ENCODE data around the gene FRMPD4. TPM values are rescaled to one million over a fixed set of nuclear protein-coding genes. Genes with fewer than 3 reads are reported as not detected.

The FRMPD4 gene
- total RNA-seq, 1 donor from 2014 or later: 0.54 TPM

DNA sequence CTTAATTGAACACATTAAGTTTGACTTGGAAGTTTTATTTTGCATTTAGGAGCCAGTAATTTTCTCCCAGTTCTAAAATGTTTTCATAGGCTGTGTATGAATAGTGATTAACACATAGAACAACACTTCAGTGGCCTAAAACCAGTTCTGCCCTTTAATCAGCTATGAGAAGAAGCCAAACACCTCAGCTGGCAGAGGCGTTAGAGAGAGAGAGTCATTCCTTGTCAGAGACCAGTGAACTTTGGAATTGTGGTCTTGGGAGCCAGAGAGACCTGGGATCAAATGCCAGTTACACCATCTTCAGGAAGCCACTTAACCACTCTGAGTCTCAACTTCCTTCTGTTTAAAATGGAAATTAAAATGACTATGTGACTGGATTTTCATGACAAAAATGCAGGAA is 613.6 kb downstream of the FRMPD4 start:
- H3K4me1 ChIP-seq (ENCODE audit: insufficient read depth, low read length): no peaks in the 10 kb centered on the region
- no peak overlapping the region for H3K4me3 ChIP-seq (ENCODE audit: insufficient read depth, low read depth, low read length)
- no peaks in the 10 kb centered on the region for H3K27me3 Mint-ChIP-seq (ENCODE audit: low read depth, unreplicated experiment)
- FAIRE-seq (no peak), DNase-seq (ENCODE audit: low read depth) (no peak)
- no peaks in the 10 kb centered on the region for H4K20me1 ChIP-seq (ENCODE audit: insufficient read depth, low read length)
- H3K9ac ChIP-seq (ENCODE audit: low read length): no peak overlapping the region
- no peaks in the 10 kb centered on the region for H3K4me1 Mint-ChIP-seq (ENCODE audit: low read depth, unreplicated experiment)
- no peaks in the 10 kb centered on the region for H3K36me3 Mint-ChIP-seq (ENCODE audit: low read depth, unreplicated experiment)
- TF ChIP-seq EZH2 (IDR thresholded peaks at IDR 0.05; ENCODE audit: insufficient read depth, low read length): no peak
- TF ChIP-seq, protein P1, sequence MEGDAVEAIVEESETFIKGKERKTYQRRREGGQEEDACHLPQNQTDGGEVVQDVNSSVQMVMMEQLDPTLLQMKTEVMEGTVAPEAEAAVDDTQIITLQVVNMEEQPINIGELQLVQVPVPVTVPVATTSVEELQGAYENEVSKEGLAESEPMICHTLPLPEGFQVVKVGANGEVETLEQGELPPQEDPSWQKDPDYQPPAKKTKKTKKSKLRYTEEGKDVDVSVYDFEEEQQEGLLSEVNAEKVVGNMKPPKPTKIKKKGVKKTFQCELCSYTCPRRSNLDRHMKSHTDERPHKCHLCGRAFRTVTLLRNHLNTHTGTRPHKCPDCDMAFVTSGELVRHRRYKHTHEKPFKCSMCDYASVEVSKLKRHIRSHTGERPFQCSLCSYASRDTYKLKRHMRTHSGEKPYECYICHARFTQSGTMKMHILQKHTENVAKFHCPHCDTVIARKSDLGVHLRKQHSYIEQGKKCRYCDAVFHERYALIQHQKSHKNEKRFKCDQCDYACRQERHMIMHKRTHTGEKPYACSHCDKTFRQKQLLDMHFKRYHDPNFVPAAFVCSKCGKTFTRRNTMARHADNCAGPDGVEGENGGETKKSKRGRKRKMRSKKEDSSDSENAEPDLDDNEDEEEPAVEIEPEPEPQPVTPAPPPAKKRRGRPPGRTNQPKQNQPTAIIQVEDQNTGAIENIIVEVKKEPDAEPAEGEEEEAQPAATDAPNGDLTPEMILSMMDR (IDR thresholded peaks at IDR 0.05; ENCODE audit: insufficient read depth, low read depth, low read length): no peak
- no peak overlapping the region for H3K4me2 ChIP-seq (ENCODE audit: low read length)
- H3K79me2 ChIP-seq (ENCODE audit: insufficient read depth, low read length): no peaks in the 10 kb centered on the region
- no peak overlapping the region for H3K4me3 Mint-ChIP-seq (ENCODE audit: unreplicated experiment)
- no peaks in the 10 kb centered on the region for H3K9me3 Mint-ChIP-seq (ENCODE audit: unreplicated experiment)
- H3K9me3 ChIP-seq (ENCODE audit: insufficient read depth, low read depth, low read length): no peaks in the 10 kb centered on the region
- H3K27ac ChIP-seq (ENCODE audit: low read depth, low read length): no peak overlapping the region
- no peaks in the 10 kb centered on the region for H3K27me3 ChIP-seq (ENCODE audit: insufficient read depth, low read length)
- H3K27ac Mint-ChIP-seq (ENCODE audit: unreplicated experiment): no peak overlapping the region
- no peak overlapping the region for H2AFZ ChIP-seq (ENCODE audit: low read depth, low read length)
- H3K36me3 ChIP-seq (ENCODE audit: insufficient read depth, low read length): no peaks in the 10 kb centered on the region

DNA sequence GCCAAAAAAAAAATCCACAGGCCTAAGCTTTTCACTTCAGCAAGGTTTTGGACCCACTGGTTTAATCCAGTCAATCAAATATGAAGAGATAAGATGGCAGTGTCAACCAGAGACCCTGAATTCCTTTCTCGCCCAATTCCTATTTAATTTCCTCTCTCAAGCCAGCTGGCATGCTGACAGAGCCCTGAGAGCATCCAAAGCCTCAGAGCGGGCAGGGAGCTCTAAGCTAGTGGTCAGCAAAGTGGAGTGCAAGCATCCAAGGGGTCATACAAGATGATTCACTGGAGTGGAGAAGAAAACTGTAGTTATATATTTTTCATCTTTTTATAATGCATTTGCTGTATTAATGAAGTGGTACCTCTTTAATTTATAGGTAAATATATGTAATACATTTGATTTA is 615.1 kb downstream of the FRMPD4 start:
- Mint-ChIP-seq H3K27me3 (ENCODE audit: low read depth, unreplicated experiment) (no peaks in the 10 kb centered on the region), H3K4me3 (ENCODE audit: unreplicated experiment) (no peak overlapping the region), H3K4me1 (ENCODE audit: low read depth, unreplicated experiment) (peaks cover 1% of the 10 kb centered on the region), H3K36me3 (ENCODE audit: low read depth, unreplicated experiment) (no peaks in the 10 kb centered on the region), H3K9me3 (ENCODE audit: unreplicated experiment) (no peaks in the 10 kb centered on the region), H3K27ac (ENCODE audit: unreplicated experiment) (no peak overlapping the region)
- no peaks in the 10 kb centered on the region for H3K79me2 ChIP-seq (ENCODE audit: insufficient read depth, low read length)
- FAIRE-seq (no peak), DNase-seq (ENCODE audit: low read depth) (no peak)
- no peaks in the 10 kb centered on the region for H3K36me3 ChIP-seq (ENCODE audit: insufficient read depth, low read length)
- no peak overlapping the region for H3K4me3 ChIP-seq (ENCODE audit: insufficient read depth, low read depth, low read length)
- no peaks in the 10 kb centered on the region for H3K4me1 ChIP-seq (ENCODE audit: insufficient read depth, low read length)
- H2AFZ ChIP-seq (ENCODE audit: low read depth, low read length): no peak overlapping the region
- no peaks in the 10 kb centered on the region for H4K20me1 ChIP-seq (ENCODE audit: insufficient read depth, low read length)
- H3K27me3 ChIP-seq (ENCODE audit: insufficient read depth, low read length): no peaks in the 10 kb centered on the region
- H3K27ac ChIP-seq (ENCODE audit: low read depth, low read length): no peak overlapping the region
- H3K4me2 ChIP-seq (ENCODE audit: low read length): no peak overlapping the region
- TF ChIP-seq, protein P1 (IDR thresholded peaks at IDR 0.05; ENCODE audit: insufficient read depth, low read depth, low read length): no peak
- no peak for TF ChIP-seq EZH2 (IDR thresholded peaks at IDR 0.05; ENCODE audit: insufficient read depth, low read length)
- H3K9me3 ChIP-seq (ENCODE audit: insufficient read depth, low read depth, low read length): no peaks in the 10 kb centered on the region
- H3K9ac ChIP-seq (ENCODE audit: low read length): no peak overlapping the region

DNA sequence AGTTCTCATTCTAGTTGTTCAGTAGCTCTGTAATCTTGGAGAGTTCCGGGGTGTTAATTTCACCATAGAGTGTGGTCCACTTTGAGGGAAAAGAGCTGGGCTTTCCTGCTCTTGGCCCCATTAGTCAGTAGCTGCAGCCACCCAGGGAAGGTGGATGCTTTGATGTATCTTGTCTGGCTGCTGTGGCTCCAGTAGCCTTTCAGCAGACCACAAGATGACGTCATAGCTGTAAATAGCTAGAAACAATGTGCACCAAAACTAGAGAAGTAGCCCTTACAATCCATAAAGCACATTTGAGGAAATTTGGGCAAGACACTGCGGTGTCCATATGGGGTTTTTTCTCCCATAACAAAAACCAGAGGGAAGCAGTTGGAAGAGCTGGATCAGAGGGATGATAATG is 620.0 kb downstream of the FRMPD4 start:
- peaks cover 1% of the 10 kb centered on the region for H3K4me1 Mint-ChIP-seq (ENCODE audit: low read depth, unreplicated experiment)
- no peak overlapping the region for H3K9ac ChIP-seq (ENCODE audit: low read length)
- no peak for FAIRE-seq

More for the DNA sequence above, 620.0 kb downstream of the FRMPD4 start:
- H3K36me3 Mint-ChIP-seq (ENCODE audit: low read depth, unreplicated experiment): no peaks in the 10 kb centered on the region
- H3K27ac ChIP-seq (ENCODE audit: low read depth, low read length): no peak overlapping the region
- no peak overlapping the region for H2AFZ ChIP-seq (ENCODE audit: low read depth, low read length)
- H3K27ac Mint-ChIP-seq (ENCODE audit: unreplicated experiment): no peak overlapping the region
- no peaks in the 10 kb centered on the region for H3K9me3 Mint-ChIP-seq (ENCODE audit: unreplicated experiment)
- no peaks in the 10 kb centered on the region for H3K27me3 ChIP-seq (ENCODE audit: insufficient read depth, low read length)
- TF ChIP-seq EZH2 (IDR thresholded peaks at IDR 0.05; ENCODE audit: insufficient read depth, low read length): no peak
- TF ChIP-seq, protein P1 (IDR thresholded peaks at IDR 0.05; ENCODE audit: insufficient read depth, low read depth, low read length): no peak
- no peak overlapping the region for H3K4me2 ChIP-seq (ENCODE audit: low read length)
- H3K9me3 ChIP-seq (ENCODE audit: insufficient read depth, low read depth, low read length): no peaks in the 10 kb centered on the region
- no peak overlapping the region for H3K4me3 Mint-ChIP-seq (ENCODE audit: unreplicated experiment)
- no peaks in the 10 kb centered on the region for H3K36me3 ChIP-seq (ENCODE audit: insufficient read depth, low read length)
- peaks cover 7% of the 10 kb centered on the region for H3K27me3 Mint-ChIP-seq (ENCODE audit: low read depth, unreplicated experiment)
- no peak overlapping the region for H3K4me3 ChIP-seq (ENCODE audit: insufficient read depth, low read depth, low read length)
- no peak for DNase-seq (ENCODE audit: low read depth)
- H4K20me1 ChIP-seq (ENCODE audit: insufficient read depth, low read length): no peaks in the 10 kb centered on the region
- H3K79me2 ChIP-seq (ENCODE audit: insufficient read depth, low read length): no peaks in the 10 kb centered on the region
- no peaks in the 10 kb centered on the region for H3K4me1 ChIP-seq (ENCODE audit: insufficient read depth, low read length)

Data from astrocyte (in vitro differentiated cells and primary cell).